Endothelial cell of umbilical vein (primary cell): ENCODE data around the gene RAB11FIP3. TPM values are rescaled to one million over a fixed set of nuclear protein-coding genes. Genes with fewer than 3 reads are reported as not detected.

Experiments used
- BruUV-seq: library from RNA; stranded (reverse); fragments of 400-500 nt; replicated peaks from 2 replicates; lab custom pipeline; 2021; lab: Mats Ljungman, UMichigan
- CTCF ChIA-PET: fragments of 300-600, 350-600 bp; sonication (Branson Sonifier 250); formaldehyde crosslinking; loops from one replicate; lab custom pipeline; 2021; ENCODE audit warnings: antibody characterized with exemption, inconsistent platforms; lab: Charles Lee
- POLR2A ChIA-PET: fragments of 300-600, 350-600 bp; sonication (Branson Sonifier 250); formaldehyde crosslinking; loops from one replicate; lab custom pipeline; 2021; ENCODE audit warnings: antibody characterized with exemption, inconsistent platforms; lab: Charles Lee
- DNase-seq: peaks from one replicate; pipeline ENCODE4 v3.0.0-alpha.2; 2011; ENCODE audit warnings: low read depth, low spot score
- FAIRE-seq: peaks from 2 replicates; lab custom pipeline; 2011; peaks lifted over from hg19 to GRCh38; lab: Jason Lieb, UNC
- H2AFZ ChIP-seq: 2 replicates; pipeline ENCODE4 v1.6.0; 2012; ENCODE audit warnings: low read depth, low read length, control low read depth, inconsistent platforms
- H3K27ac ChIP-seq: 2 replicates; pipeline ENCODE4 v1.5.1; 2011; ENCODE audit warnings: low read depth, mild to moderate bottlenecking, control low read depth, low read length, moderate library complexity; ENCODE audit not compliant: insufficient read depth
- H3K27me3 ChIP-seq, 2 experiments: 2 replicates each; pipeline versions ENCODE4 v1.6.0 to v1.6.1; 2011; ENCODE audit warnings: low read length in 2 of 2, mixed read lengths in 1 of 2; ENCODE audit not compliant: control insufficient read depth in 2 of 2, insufficient read depth in 2 of 2
- H3K36me3 ChIP-seq, 2 experiments: 2 replicates in 1 of 2; 3 replicates in 1 of 2; pipeline ENCODE4 v1.5.1; 2011; ENCODE audit warnings: low read length in 2 of 2, mild to moderate bottlenecking in 1 of 2, moderate library complexity in 1 of 2; ENCODE audit not compliant: control insufficient read depth in 2 of 2, insufficient read depth in 2 of 2; ENCODE audit errors: extremely low read depth in 1 of 2
- H3K4me1 ChIP-seq: 3 replicates; pipeline ENCODE4 v1.5.1; 2011; ENCODE audit warnings: mild to moderate bottlenecking, low read length; ENCODE audit not compliant: control insufficient read depth, insufficient read depth; ENCODE audit errors: extremely low read depth
- H3K4me2 ChIP-seq: 2 replicates; pipeline ENCODE4 v1.6.1; 2011; ENCODE audit warnings: low read length, control low read depth, mixed read lengths; ENCODE audit not compliant: insufficient read depth
- H3K4me3 ChIP-seq, 3 experiments: fragments of 200-600 bp in 1 of 3; sonication (generic), shearing (Covaris generic) in 1 of 3; replicated peaks in 1 of 3; 2 replicates each; pipeline ENCODE4 v1.5.1; 2011 to 2016; ENCODE audit warnings: control low read depth in 3 of 3, low read length in 3 of 3, mild to moderate bottlenecking in 2 of 3, inconsistent platforms in 1 of 3, low read depth in 1 of 3, moderate library complexity in 1 of 3; ENCODE audit not compliant: insufficient read depth in 1 of 3
- H3K79me2 ChIP-seq: 2 replicates; pipeline ENCODE4 v1.6.0; 2012; ENCODE audit warnings: low read length, inconsistent platforms; ENCODE audit not compliant: control insufficient read depth, insufficient read depth
- H3K9ac ChIP-seq: replicated peaks from 2 replicates; pipeline ENCODE3; 2011; ENCODE audit warnings: low read length, control low read depth; ENCODE audit not compliant: insufficient read depth; ENCODE audit errors: extremely low read depth
- H3K9me1 ChIP-seq: replicated peaks from 3 replicates; pipeline ENCODE4 v1.6.0; 2011; ENCODE audit warnings: mild to moderate bottlenecking, low read length; ENCODE audit not compliant: control insufficient read depth, insufficient read depth; ENCODE audit errors: extremely low read depth
- H3K9me3 ChIP-seq: replicated peaks from 2 replicates; pipeline ENCODE4 v1.5.1; 2012; ENCODE audit warnings: low read length, inconsistent platforms; ENCODE audit not compliant: control insufficient read depth, insufficient read depth
- H4K20me1 ChIP-seq: replicated peaks from 2 replicates; pipeline ENCODE3; 2011; ENCODE audit warnings: mild to moderate bottlenecking, low read length; ENCODE audit not compliant: control insufficient read depth, insufficient read depth; ENCODE audit errors: extremely low read depth
- CTCF ChIP-seq, 2 donors: IDR thresholded peaks; 1 replicate in 1 of 2; 2 replicates in 1 of 2; pipeline ENCODE4 v1.5.1; 2011; ENCODE audit warnings: low read length in 2 of 2, mild to moderate bottlenecking in 2 of 2, moderate library complexity in 2 of 2, control low read depth in 1 of 2, inconsistent platforms in 1 of 2, low read depth in 1 of 2; ENCODE audit not compliant: insufficient read depth in 1 of 2; ENCODE audit errors: extremely low read depth in 1 of 2
- EZH2 ChIP-seq: IDR thresholded peaks from 2 replicates; pipeline ENCODE4 v1.6.1; 2012; ENCODE audit warnings: borderline replicate concordance, low read depth, mild to moderate bottlenecking, moderate library complexity, low read length, inconsistent platforms; ENCODE audit not compliant: severe bottlenecking
- FOS ChIP-seq: IDR thresholded peaks from 2 replicates; pipeline ENCODE4 v1.6.1; 2011; ENCODE audit warnings: mild to moderate bottlenecking, low read length, moderate library complexity, borderline replicate concordance; ENCODE audit not compliant: insufficient read depth
- GATA2 ChIP-seq: IDR thresholded peaks from 2 replicates; pipeline ENCODE4 v1.7.0; 2011; ENCODE audit warnings: low read depth, mild to moderate bottlenecking, moderate library complexity, mixed read lengths, low read length; ENCODE audit not compliant: insufficient read length, insufficient read depth
- JUN ChIP-seq: IDR thresholded peaks from 2 replicates; pipeline ENCODE4 v1.6.1; 2011; ENCODE audit warnings: borderline replicate concordance, low read depth; ENCODE audit not compliant: insufficient read length, insufficient read depth
- MAX ChIP-seq: IDR thresholded peaks from 2 replicates; pipeline ENCODE4 v1.6.1; 2011; ENCODE audit not compliant: insufficient read depth, insufficient read length
- MYC ChIP-seq: IDR thresholded peaks from one replicate; pipeline ENCODE4 v1.6.1; 2011; ENCODE audit warnings: mild to moderate bottlenecking, low read depth, low read length
- POLR2A ChIP-seq: IDR thresholded peaks from 2 replicates; pipeline ENCODE4 v1.6.1; 2012; ENCODE audit warnings: low read depth, mild to moderate bottlenecking, control low read depth, low read length
- POLR2AphosphoS5 ChIP-seq: IDR thresholded peaks from 2 replicates; pipeline ENCODE4 v1.6.1; 2012; ENCODE audit warnings: low read depth, mild to moderate bottlenecking, control low read depth, low read length, moderate library complexity; ENCODE audit not compliant: insufficient read depth
- dilution Hi-C: fragments of 300-500 bp; cut with MboI; formaldehyde crosslinking; loops from one replicate; pipeline ENCODE4 v1.15.0; 2019; ENCODE audit warnings: low sequenced_read_pairs; ENCODE audit not compliant: extremely low pct_ligation_motif_present
- intact Hi-C: fragments of 100-400 bp; cut with micrococcal nuclease; formaldehyde crosslinking; loops from one replicate; pipeline ENCODE4 v1.10.0; 2022
- microRNA-seq: library from miRNA; unstranded; fragments of <30 nt; microRNA quantifications from one replicate; pipeline ENCODE4 v1.2.0, GENCODE V29; 2021; ENCODE audit warnings: borderline number of aligned reads, borderline replicate concordance
- polyA plus RNA-seq, 4 experiments: library from polyadenylated mRNA; depleted of rRNA in 3 of 4; stranded (reverse) in 3 of 4; unstranded in 1 of 4; fragments of >200 nt; gene quantifications; 2 replicates each; pipeline versions ENCODE4 v1.2.1 to v1.2.3, GENCODE V29; 2011 to 2012; ENCODE audit warnings: missing spikeins in 1 of 4
- small RNA-seq: library from RNA; depleted of rRNA; stranded (forward); fragments of <200 nt; gene quantifications from one replicate; pipeline ENCODE3, GENCODE V24; 2012; ENCODE audit warnings: low replicate concordance, low read depth; ENCODE audit not compliant: insufficient read depth, insufficient read length
- total RNA-seq: library from RNA; stranded (reverse); gene quantifications from 2 replicates; pipeline ENCODE4 v1.2.3, GENCODE V29; 2021

Gene RAB11FIP3
- total and polyA plus RNA-seq, 2 donors (not counting 3 experiments of a cell fraction or from before 2014, with no cell fraction given), result 20.5 to 75.9 TPM

GRCh38 chr16:569445-570254 is 144.2 kb downstream of the RAB11FIP3 start, which contains the start of gene PIGQ:
Gene PIGQ, plus strand, starts transcription at chr16:569968. Its CDS starts 4,107 bp downstream, at chr16:574075.
- peaks cover 24% of the 10 kb centered on the region for H3K4me1 ChIP-seq
- intact Hi-C loops, result loop anchor here (5.0 kb wide), 1 partner anchor 42 kb away; the partner anchor contains the start of gene CAPN15
- BruUV-seq, result no TSS peak
- CTCF ChIA-PET, result no interaction called here
- peak; percentile 60 for DNase-seq
- no peaks in the 10 kb centered on the region for H3K27me3 ChIP-seq
- no peaks in the 10 kb centered on the region for H3K9me1 ChIP-seq
- H2AFZ ChIP-seq, result peak within 1 kb of the TSS; percentile 96
- POLR2A ChIA-PET, result no interaction called here
- peak within 1 kb of the TSS; percentile 33 for H3K27ac ChIP-seq
- FAIRE-seq, result peak; percentile 63
- H3K4me2 ChIP-seq, result peak within 1 kb of the TSS; percentile 76
- no peaks in the 10 kb centered on the region for H4K20me1 ChIP-seq
- H3K36me3 ChIP-seq, result peaks cover 0 to 8% of the 10 kb centered on the region in 2 experiments
- H3K79me2 ChIP-seq, result peaks cover 13% of the 10 kb centered on the region
- peak within 1 kb of the TSS; percentile 71 to 99 (median 87) for H3K4me3 ChIP-seq
- H3K9ac ChIP-seq, result peak within 1 kb of the TSS; percentile 77
- dilution Hi-C loops, result no loop called here
- H3K9me3 ChIP-seq, result no peaks in the 10 kb centered on the region
- no peak for TF ChIP-seq GATA2
- no peak for TF ChIP-seq CTCF (IDR thresholded peaks at IDR 0.05; ENCODE audit: extremely low read depth in 1 of 2, insufficient read depth in 1 of 2, low read depth in 1 of 2, low read length in 2 of 2)
- TF ChIP-seq MAX, result no peak
- no peak for TF ChIP-seq JUN
- TF ChIP-seq POLR2A, result peak; percentile 44
- no peak for TF ChIP-seq FOS
- TF ChIP-seq POLR2AphosphoS5, result peak; percentile 49
- TF ChIP-seq EZH2, result no peak
- no peak for TF ChIP-seq MYC

Small RNA genes lying within 50 kb of the gene (microRNA-seq; reads per million reads assigned to microRNA genes)
- 3.5 reads per million for gene MIR3176
- 1.2 reads per million for gene MIR5587

Small RNA genes lying within 50 kb of the gene (small RNA-seq; reads per million reads assigned to genes)
- gene MIR3176 (not detected), gene MIR5587 (not detected), gene RF00019 (not detected), gene Z98883.1 (not detected)

Other genes with a start within 250 kb of the RAB11FIP3 start
- not detected in 2 replicates for gene HBA1, start 249.0 kb upstream of the RAB11FIP3 start, total RNA-seq
- gene HBA1, start 249.0 kb upstream of the RAB11FIP3 start, polyA plus RNA-seq, result not detected in 2 replicates
- gene HBQ1, start 245.2 kb upstream of the RAB11FIP3 start, total RNA-seq, result not detected in 2 replicates
- 0.75 and 2.5 TPM in 2 replicates for gene HBQ1, start 245.2 kb upstream of the RAB11FIP3 start, polyA plus RNA-seq
- 86.6 and 94.7 TPM in 2 replicates for gene LUC7L, start 196.2 kb upstream of the RAB11FIP3 start, total RNA-seq
- 57.6 and 75.4 TPM in 2 replicates for gene LUC7L, start 196.2 kb upstream of the RAB11FIP3 start, polyA plus RNA-seq
- gene FAM234A, start 190.8 kb upstream of the RAB11FIP3 start, total RNA-seq, result 70.4 and 73.1 TPM in 2 replicates
- 89.4 and 98.8 TPM in 2 replicates for gene FAM234A, start 190.8 kb upstream of the RAB11FIP3 start, polyA plus RNA-seq
- 3.0 and 5.5 TPM in 2 replicates for gene RGS11, start 149.7 kb upstream of the RAB11FIP3 start, total RNA-seq
- gene RGS11, start 149.7 kb upstream of the RAB11FIP3 start, polyA plus RNA-seq, result 4.9 and 7.2 TPM in 2 replicates
- gene ARHGDIG, start 145.1 kb upstream of the RAB11FIP3 start, total RNA-seq, result 0.93 and 1.9 TPM in 2 replicates
- gene ARHGDIG, start 145.1 kb upstream of the RAB11FIP3 start, polyA plus RNA-seq, result 2.2 and 3.8 TPM in 2 replicates
- 0.99 TPM in 1 of 2 replicates, not detected in the other for gene PDIA2, start 142.5 kb upstream of the RAB11FIP3 start, total RNA-seq
- gene PDIA2, start 142.5 kb upstream of the RAB11FIP3 start, polyA plus RNA-seq, result 0.63 and 0.75 TPM in 2 replicates
- 21.1 and 21.9 TPM in 2 replicates for gene AXIN1, start 72.9 kb upstream of the RAB11FIP3 start, total RNA-seq
- 8.0 and 8.3 TPM in 2 replicates for gene AXIN1, start 72.9 kb upstream of the RAB11FIP3 start, polyA plus RNA-seq
- gene MRPL28, start 55.1 kb upstream of the RAB11FIP3 start, total RNA-seq, result 86.3 and 104 TPM in 2 replicates
- 180 and 198 TPM in 2 replicates for gene MRPL28, start 55.1 kb upstream of the RAB11FIP3 start, polyA plus RNA-seq
- gene PGAP6, start 43.7 kb upstream of the RAB11FIP3 start, total RNA-seq, result 88.1 and 89.8 TPM in 2 replicates
- 365 and 484 TPM in 2 replicates for gene PGAP6, start 43.7 kb upstream of the RAB11FIP3 start, polyA plus RNA-seq
- 166 and 170 TPM in 2 replicates for gene NME4, start 28.4 kb upstream of the RAB11FIP3 start, total RNA-seq
- 264 and 412 TPM in 2 replicates for gene NME4, start 28.4 kb upstream of the RAB11FIP3 start, polyA plus RNA-seq
- gene DECR2, start 23.8 kb upstream of the RAB11FIP3 start, total RNA-seq, result 23.1 and 28.3 TPM in 2 replicates
- gene DECR2, start 23.8 kb upstream of the RAB11FIP3 start, polyA plus RNA-seq, result 46.5 and 61.7 TPM in 2 replicates
- 65.0 and 70.1 TPM in 2 replicates for gene CAPN15, start 102.1 kb downstream of the RAB11FIP3 start, total RNA-seq
- 33.9 and 48.6 TPM in 2 replicates for gene CAPN15, start 102.1 kb downstream of the RAB11FIP3 start, polyA plus RNA-seq
- not detected in 2 replicates for gene PRR35, start 134.7 kb downstream of the RAB11FIP3 start, total RNA-seq
- gene PRR35, start 134.7 kb downstream of the RAB11FIP3 start, polyA plus RNA-seq, result not detected in 2 replicates
- gene NHLRC4, start 141.4 kb downstream of the RAB11FIP3 start, total RNA-seq, result 0.30 and 0.73 TPM in 2 replicates
- 0.94 and 0.96 TPM in 2 replicates for gene NHLRC4, start 141.4 kb downstream of the RAB11FIP3 start, polyA plus RNA-seq
- 56.8 and 67.7 TPM in 2 replicates for gene PIGQ, start 144.3 kb downstream of the RAB11FIP3 start, total RNA-seq
- gene PIGQ, start 144.3 kb downstream of the RAB11FIP3 start, polyA plus RNA-seq, result 66.9 and 82.9 TPM in 2 replicates
- gene RAB40C, start 164.4 kb downstream of the RAB11FIP3 start, total RNA-seq, result 16.7 and 18.8 TPM in 2 replicates
- 12.4 and 16.3 TPM in 2 replicates for gene RAB40C, start 164.4 kb downstream of the RAB11FIP3 start, polyA plus RNA-seq
- gene WFIKKN1, start 205.3 kb downstream of the RAB11FIP3 start, total RNA-seq, result 0.28 and 0.40 TPM in 2 replicates
- 0.03 and 0.06 TPM in 2 replicates for gene WFIKKN1, start 205.3 kb downstream of the RAB11FIP3 start, polyA plus RNA-seq
- 112 and 114 TPM in 2 replicates for gene METTL26, start 210.7 kb downstream of the RAB11FIP3 start, total RNA-seq
- gene METTL26, start 210.7 kb downstream of the RAB11FIP3 start, polyA plus RNA-seq, result 138 and 215 TPM in 2 replicates
- 12.9 and 17.1 TPM in 2 replicates for gene MCRIP2, start 216.2 kb downstream of the RAB11FIP3 start, total RNA-seq
- 18.9 and 29.9 TPM in 2 replicates for gene MCRIP2, start 216.2 kb downstream of the RAB11FIP3 start, polyA plus RNA-seq
- 50.0 and 51.8 TPM in 2 replicates for gene WDR90, start 223.7 kb downstream of the RAB11FIP3 start, total RNA-seq
- gene WDR90, start 223.7 kb downstream of the RAB11FIP3 start, polyA plus RNA-seq, result 22.2 and 29.2 TPM in 2 replicates
- gene RHOT2, start 242.5 kb downstream of the RAB11FIP3 start, total RNA-seq, result 96.0 and 106 TPM in 2 replicates
- 139 and 190 TPM in 2 replicates for gene RHOT2, start 242.5 kb downstream of the RAB11FIP3 start, polyA plus RNA-seq